A549 (cell line): ENCODE data around the gene ARFIP1. TPM values are rescaled to one million over a fixed set of nuclear protein-coding genes. Genes with fewer than 3 reads are reported as not detected.

Experiments
- ATAC-seq, 2 experiments: fragments of 200-7000 bp in 1 of 2; fragments of >200 bp in 1 of 2; cut with Nextera tagmentation in 1 of 2; cut with Tn5 transposase in 1 of 2; 3 replicates each; pipeline versions ENCODE4 v1.8.0 to v1.9.1; 2018 to 2020; ENCODE audit warnings: mild to moderate bottlenecking in 1 of 2, moderate library complexity in 1 of 2
- CTCF ChIA-PET: fragments of 300-600 bp; sonication (Branson Sonifier 250); formaldehyde crosslinking; extraction: SDS; loops from one replicate; lab custom pipeline; 2021; ENCODE audit warnings: antibody characterized with exemption, inconsistent platforms; lab: Yijun Ruan, JAX
- POLR2A ChIA-PET: fragments of 350-600 bp; formaldehyde crosslinking; extraction: SDS; loops from one replicate; lab custom pipeline; 2021; ENCODE audit warnings: antibody characterized with exemption, inconsistent platforms; lab: Yijun Ruan, JAX
- DNase-seq, 2 experiments: peaks; one replicate each; pipeline versions ENCODE4 v3.0.0 to v3.0.0-alpha.2; 2011 to 2016; ENCODE audit warnings: low read depth in 1 of 2, low spot score in 1 of 2
- FAIRE-seq: peaks from 2 replicates; lab custom pipeline; 2011; peaks lifted over from hg19 to GRCh38; lab: Jason Lieb, UNC
- H3K27ac ChIP-seq, 2 experiments: fragments of >200 bp; sonication (Bioruptor Twin); formaldehyde crosslinking; 3 replicates each; pipeline ENCODE4 v1.5.1; 2016 to 2017
- H3K4me1 ChIP-seq: fragments of >200 bp; sonication (Bioruptor Twin); formaldehyde crosslinking; 3 replicates; pipeline ENCODE4 v1.6.1; 2016
- H3K4me2 ChIP-seq: fragments of >200 bp; sonication (Bioruptor Twin); formaldehyde crosslinking; 3 replicates; pipeline ENCODE4 v1.6.1; 2016
- H3K4me3 ChIP-seq: fragments of >200 bp; sonication (Bioruptor Twin); formaldehyde crosslinking; 3 replicates; pipeline ENCODE4 v1.5.1; 2016
- H3K9me3 ChIP-seq: fragments of >200 bp; sonication (Bioruptor Twin); formaldehyde crosslinking; 3 replicates; pipeline ENCODE4 v1.6.1; 2016
- ATOH8 ChIP-seq: fragments of 250-450 bp; sonication (Bioruptor Pico); IDR thresholded peaks from 2 replicates; pipeline ENCODE4 v1.5.0; 2020; ENCODE audit warnings: low read depth, mild to moderate bottlenecking, moderate library complexity
- CHD4 ChIP-seq: fragments of 200-600 bp; sonication (generic); IDR thresholded peaks from 2 replicates; pipeline ENCODE4 v1.6.1; 2016; ENCODE audit warnings: antibody characterized with exemption, mild to moderate bottlenecking, borderline replicate concordance
- EHF ChIP-seq: fragments of 250-450 bp; sonication (Bioruptor Pico); IDR thresholded peaks from 2 replicates; pipeline ENCODE4 v1.5.0; 2020; ENCODE audit warnings: mild to moderate bottlenecking
- EHMT2 ChIP-seq: fragments of 200-600 bp; sonication (generic); IDR thresholded peaks from 2 replicates; pipeline ENCODE4 v1.6.1; 2016; ENCODE audit warnings: antibody characterized with exemption, low read depth, mild to moderate bottlenecking, moderate library complexity
- ELK1 ChIP-seq: fragments of 150-350 bp; IDR thresholded peaks from 2 replicates; pipeline ENCODE4 v1.6.1; 2014; ENCODE audit warnings: low read depth, mild to moderate bottlenecking, low read length
- ESRRA ChIP-seq: fragments of 150-350 bp; IDR thresholded peaks from 2 replicates; pipeline ENCODE4 v1.6.1; 2014; ENCODE audit warnings: mild to moderate bottlenecking, low read length, borderline replicate concordance
- HDAC2 ChIP-seq: fragments of 200-600 bp; sonication (generic); IDR thresholded peaks from 2 replicates; pipeline ENCODE4 v1.6.1; 2016
- HEYL ChIP-seq: fragments of 250-450 bp; sonication (Bioruptor Pico); IDR thresholded peaks from 2 replicates; pipeline ENCODE4 v1.8.0; 2021; ENCODE audit warnings: mild to moderate bottlenecking, moderate library complexity
- KDM1A ChIP-seq: fragments of 200-600 bp; sonication (generic); IDR thresholded peaks from 2 replicates; pipeline ENCODE4 v1.6.1; 2016; ENCODE audit warnings: low read depth, mild to moderate bottlenecking
- KDM5A ChIP-seq: fragments of 200-600 bp; sonication (generic); IDR thresholded peaks from 2 replicates; pipeline ENCODE4 v1.6.1; 2016; ENCODE audit warnings: antibody characterized with exemption, mild to moderate bottlenecking
- MAZ ChIP-seq: fragments of 150-350 bp; IDR thresholded peaks from 2 replicates; pipeline ENCODE4 v1.6.1; 2014; ENCODE audit warnings: antibody characterized with exemption, low read depth, low read length, borderline replicate concordance
- MYC ChIP-seq: IDR thresholded peaks from 2 replicates; pipeline ENCODE4 v1.6.1; 2012; ENCODE audit warnings: mild to moderate bottlenecking, inconsistent platforms, low read length, improper control_type of control experiment, borderline replicate concordance
- NR3C1 ChIP-seq: fragments of >200 bp; sonication (Bioruptor Twin); formaldehyde crosslinking; IDR thresholded peaks from 3 replicates; pipeline ENCODE4 v1.6.1; 2017
- PHF8 ChIP-seq: fragments of 200-600 bp; sonication (generic); IDR thresholded peaks from 2 replicates; pipeline ENCODE4 v1.6.1; 2016; ENCODE audit warnings: low read depth, mild to moderate bottlenecking, antibody characterized with exemption, moderate library complexity, borderline replicate concordance
- POLR2AphosphoS2 ChIP-seq: conservative IDR thresholded peaks from 2 replicates; pipeline ENCODE4 v1.6.1; 2012; ENCODE audit warnings: low read length, improper control_type of control experiment, inconsistent platforms
- RAD21 ChIP-seq, 2 experiments: fragments of >200 bp in 1 of 2; sonication (Bioruptor Twin) in 1 of 2; formaldehyde crosslinking in 1 of 2; IDR thresholded peaks in 1 of 2; conservative IDR thresholded peaks in 1 of 2; 2 replicates in 1 of 2; 3 replicates in 1 of 2; pipeline ENCODE4 v1.6.1; 2012 to 2018; ENCODE audit warnings: inconsistent platforms in 1 of 2
- RARB ChIP-seq: fragments of 250-450 bp; sonication (Bioruptor Pico); IDR thresholded peaks from 2 replicates; pipeline ENCODE4 v1.8.0; 2021; ENCODE audit warnings: mild to moderate bottlenecking, moderate library complexity
- SMC3 ChIP-seq: fragments of >200 bp; sonication (Bioruptor Twin); formaldehyde crosslinking; IDR thresholded peaks from 3 replicates; pipeline ENCODE4 v1.6.1; 2018; ENCODE audit warnings: inconsistent platforms
- TFCP2L1 ChIP-seq: fragments of 250-450 bp; sonication (Bioruptor Pico); IDR thresholded peaks from 2 replicates; pipeline ENCODE4 v1.5.0; 2021; ENCODE audit warnings: mild to moderate bottlenecking
- ZFP36 ChIP-seq: fragments of 450-650 bp; IDR thresholded peaks from 2 replicates; pipeline ENCODE4 v1.6.1; 2014; ENCODE audit warnings: borderline replicate concordance; ENCODE audit not compliant: partially characterized antibody
- ZNF302 ChIP-seq: fragments of 250-450 bp; sonication (Bioruptor Pico); IDR thresholded peaks from 2 replicates; pipeline ENCODE4 v1.9.0; 2021; ENCODE audit warnings: inconsistent platforms, mild to moderate bottlenecking, moderate library complexity
- WGBS: methylation state at CpG from one replicate; pipeline ENCODE4 v1.1.6; 2017; ENCODE audit errors: missing lambda C conversion rate; 5-methylcytosine and 5-hydroxymethylcytosine counted together
- polyA plus RNA-seq, 4 experiments: library from polyadenylated mRNA; depleted of rRNA in 3 of 4; stranded (reverse); fragments of >200 nt; fragmentation: RNase III in 1 of 4; extraction: RNeasy Plus Mini Kit Qiagen cat#74134 plus additional on column Dnase treatment in 1 of 4; gene quantifications; 2 replicates in 3 of 4; 3 replicates in 1 of 4; pipeline ENCODE4 v1.2.3, GENCODE V29; 2011 to 2017
- TF ChIP-seq, protein P1 (sequence below): fragments of >200 bp; sonication (Bioruptor Twin); formaldehyde crosslinking; IDR thresholded peaks from 2 replicates; pipeline ENCODE4 v1.6.1; 2016
- TF ChIP-seq, protein P2 (sequence below): fragments of >200 bp; sonication (Bioruptor Twin); formaldehyde crosslinking; IDR thresholded peaks from 3 replicates; pipeline ENCODE4 v1.5.1; 2016

Gene ARFIP1
- polyA plus RNA-seq, 2 of the 4 experiments (the other 2 are of a cell fraction), result 17.1 to 39.2 TPM

DNA sequence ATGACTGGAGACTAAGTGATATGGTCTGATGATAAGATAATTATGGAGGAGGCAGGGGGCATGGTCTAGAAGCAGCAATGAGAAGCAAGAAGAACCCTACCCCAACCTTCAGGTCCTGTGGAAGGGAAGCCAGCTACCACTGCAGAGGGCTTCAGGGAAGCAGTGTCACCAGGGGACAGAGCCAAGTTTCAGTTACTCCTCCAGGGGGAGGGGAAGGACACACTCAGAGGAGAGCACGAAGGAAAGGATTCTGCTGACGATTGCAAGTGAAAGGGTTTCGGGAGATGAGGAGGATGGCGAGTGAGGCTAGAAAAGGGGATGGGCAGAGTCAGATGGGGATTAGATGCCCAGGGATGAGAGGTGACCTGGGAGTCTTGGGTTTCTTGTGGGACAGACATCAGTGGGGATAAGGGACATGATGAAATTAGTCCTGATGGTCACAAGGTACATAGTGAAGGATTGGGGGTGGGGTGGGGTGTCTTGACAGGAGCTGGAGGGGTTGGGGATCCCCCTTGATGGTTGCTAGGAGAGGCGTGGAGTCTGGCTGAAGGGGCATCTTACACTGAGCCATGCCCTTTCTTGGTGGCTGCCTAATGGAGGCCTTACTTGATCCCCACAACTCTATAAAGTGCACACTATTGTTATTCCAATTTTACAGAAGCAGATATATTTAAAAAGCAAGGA lies 45.6 kb upstream of the ARFIP1 start:
- Histone ChIP-seq H3K27ac (no peak overlapping the region), H3K4me1 (no peaks in the 10 kb centered on the region; the same call in 2 of the 3 replicates), H3K9me3 (no peaks in the 10 kb centered on the region), H3K4me3 (no peak overlapping the region), H3K4me2 (no peak overlapping the region)
- FAIRE-seq (no peak), DNase-seq (no peak), ATAC-seq (no peak)
- 76% methylated on average over 5 of the region's 5 CpGs for whole genome bisulfite sequencing
- POLR2A ChIA-PET, result no interaction called here
- TF ChIP-seq ELK1 (no peak), EHF (CRISPR knock-in tag) (no peak), EHMT2 (no peak), ZFP36 (no peak), RAD21 (conservative IDR thresholded peaks at IDR 0.05 in 1 of 2, IDR thresholded peaks at IDR 0.05 in 1 of 2) (no peak), PHF8 (no peak), HDAC2 (no peak), CHD4 (no peak), ESRRA (no peak)
- TF ChIP-seq, protein P1, sequence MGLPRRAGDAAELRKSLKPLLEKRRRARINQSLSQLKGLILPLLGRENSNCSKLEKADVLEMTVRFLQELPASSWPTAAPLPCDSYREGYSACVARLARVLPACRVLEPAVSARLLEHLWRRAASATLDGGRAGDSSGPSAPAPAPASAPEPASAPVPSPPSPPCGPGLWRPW, result no peak
- CTCF ChIA-PET, result interaction anchor here (1.0 kb wide), 1 partner anchor 22 kb away, joined by 3 read pairs; no protein-coding TSS in a partner anchor

DNA sequence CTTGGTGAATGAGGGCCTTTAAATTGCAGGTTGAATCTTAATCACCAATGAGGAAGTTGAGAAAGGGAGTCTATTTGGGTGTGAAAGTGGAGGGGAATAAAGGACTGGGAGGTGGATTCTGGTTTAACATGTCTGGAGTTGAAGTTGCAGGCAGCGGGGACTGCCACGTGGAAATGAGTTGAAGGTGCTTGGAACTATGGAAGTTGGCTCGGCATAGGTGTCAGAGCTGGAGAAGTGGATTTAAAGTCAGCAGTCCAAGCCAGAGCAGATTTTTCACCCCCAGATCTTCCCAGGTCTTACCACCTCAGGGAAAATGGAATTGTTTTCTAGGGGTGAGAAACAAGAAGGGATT lies 45.1 kb upstream of the ARFIP1 start:
- Histone ChIP-seq H3K9me3 (no peaks in the 10 kb centered on the region), H3K27ac (no peak overlapping the region), H3K4me2 (no peak overlapping the region), H3K4me3 (no peak overlapping the region), H3K4me1 (no peaks in the 10 kb centered on the region; the same call in 2 of the 3 replicates)
- ATAC-seq (no peak), FAIRE-seq (no peak), DNase-seq (no peak)
- ChIA-PET POLR2A (no interaction called here), CTCF (interaction anchor here (1.0 to 1.8 kb wide), 4 partner anchors 22 to 309 kb away, joined by 3 to 7 read pairs (median 4); no protein-coding TSS in a partner anchor)
- no peak for TF ChIP-seq TFCP2L1 (CRISPR knock-in tag)
- WGBS, result 67% methylated on average over 3 of the region's 3 CpGs

DNA sequence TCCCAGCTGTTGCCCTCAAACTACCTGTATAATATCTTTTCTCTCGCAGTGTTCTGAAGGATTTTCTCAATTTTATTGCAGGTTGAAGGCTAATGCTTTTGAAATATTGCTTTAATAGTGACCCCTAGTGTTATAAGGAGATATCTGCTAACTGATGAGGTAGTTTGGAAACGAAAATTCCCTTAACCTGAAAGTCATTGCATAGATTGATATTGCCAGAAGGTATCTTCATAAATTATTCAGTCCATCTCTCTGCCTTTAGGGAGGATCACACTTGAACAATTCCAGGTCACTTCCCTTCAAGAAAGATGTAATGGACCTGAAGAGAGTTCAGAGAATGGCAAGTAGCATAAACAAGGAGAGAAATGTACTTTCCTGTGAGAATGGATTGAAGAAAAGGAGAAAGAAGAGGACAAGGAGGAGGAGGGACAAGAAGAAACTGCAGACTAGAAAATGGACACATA lies 44.3 kb upstream of the ARFIP1 start:
- Histone ChIP-seq H3K4me2 (no peak overlapping the region), H3K4me3 (no peak overlapping the region), H3K9me3 (no peaks in the 10 kb centered on the region), H3K4me1 (no peaks in the 10 kb centered on the region; the same call in 2 of the 3 replicates), H3K27ac (no peak overlapping the region)
- 4% methylated on average over 2 of the region's 2 CpGs for WGBS
- peak; percentile 34 to 64; a peak in 3 of 6 replicates for ATAC-seq
- TF ChIP-seq RAD21 (conservative IDR thresholded peaks at IDR 0.05 in 1 of 2, IDR thresholded peaks at IDR 0.05 in 1 of 2) (peak; percentile 61 to 66), ZFP36 (no peak), SMC3 (peak; percentile 51; the same call in 2 of the 3 replicates)
- TF ChIP-seq, protein P2, sequence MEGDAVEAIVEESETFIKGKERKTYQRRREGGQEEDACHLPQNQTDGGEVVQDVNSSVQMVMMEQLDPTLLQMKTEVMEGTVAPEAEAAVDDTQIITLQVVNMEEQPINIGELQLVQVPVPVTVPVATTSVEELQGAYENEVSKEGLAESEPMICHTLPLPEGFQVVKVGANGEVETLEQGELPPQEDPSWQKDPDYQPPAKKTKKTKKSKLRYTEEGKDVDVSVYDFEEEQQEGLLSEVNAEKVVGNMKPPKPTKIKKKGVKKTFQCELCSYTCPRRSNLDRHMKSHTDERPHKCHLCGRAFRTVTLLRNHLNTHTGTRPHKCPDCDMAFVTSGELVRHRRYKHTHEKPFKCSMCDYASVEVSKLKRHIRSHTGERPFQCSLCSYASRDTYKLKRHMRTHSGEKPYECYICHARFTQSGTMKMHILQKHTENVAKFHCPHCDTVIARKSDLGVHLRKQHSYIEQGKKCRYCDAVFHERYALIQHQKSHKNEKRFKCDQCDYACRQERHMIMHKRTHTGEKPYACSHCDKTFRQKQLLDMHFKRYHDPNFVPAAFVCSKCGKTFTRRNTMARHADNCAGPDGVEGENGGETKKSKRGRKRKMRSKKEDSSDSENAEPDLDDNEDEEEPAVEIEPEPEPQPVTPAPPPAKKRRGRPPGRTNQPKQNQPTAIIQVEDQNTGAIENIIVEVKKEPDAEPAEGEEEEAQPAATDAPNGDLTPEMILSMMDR, result peak; percentile 61
- DNase-seq, result peak; percentile 9 to 11
- ChIA-PET POLR2A (no interaction called here), CTCF (interaction anchor here (1.0 to 1.8 kb wide), 9 partner anchors 8 to 310 kb away, joined by 3 to 7 read pairs (median 5); partner anchors contain the start of gene FBXW7)
- FAIRE-seq, result no peak

GRCh38 chr4:152735906-152736305 lies 43.8 kb upstream of the ARFIP1 start:
- no peak overlapping the region for H3K27ac ChIP-seq
- ChIA-PET CTCF (interaction anchor here (1.0 to 1.8 kb wide), 8 partner anchors 9 to 310 kb away, joined by 3 to 7 read pairs (median 6); partner anchors contain the start of gene FBXW7), POLR2A (no interaction called here)
- H3K4me1 ChIP-seq, result no peaks in the 10 kb centered on the region; the same call in 2 of the 3 replicates
- DNase-seq, result no peak
- FAIRE-seq, result no peak
- no peak overlapping the region for H3K4me3 ChIP-seq
- H3K4me2 ChIP-seq, result no peak overlapping the region
- WGBS, result 11% methylated on average over 3 of the region's 3 CpGs
- H3K9me3 ChIP-seq, result no peaks in the 10 kb centered on the region
- no peak for ATAC-seq
- TF ChIP-seq RARB (no peak), KDM5A (no peak), MYC (no peak), KDM1A (no peak), POLR2AphosphoS2 (no peak), ATOH8 (CRISPR knock-in tag) (no peak), ZNF302 (no peak), NR3C1 (no peak), CHD4 (no peak), HEYL (CRISPR knock-in tag) (no peak), MAZ (no peak)
